A375 (cell line): ENCODE data around the gene TUBA4B. TPM values are rescaled to one million over a fixed set of nuclear protein-coding genes. Genes with fewer than 3 reads are reported as not detected.

Experiments used
- small RNA-seq: library from RNA; depleted of rRNA; stranded (forward); fragments of <200 nt; gene quantifications from one replicate; pipeline ENCODE3, GENCODE V24; 2014
- total RNA-seq: library from RNA; depleted of rRNA; stranded (reverse); fragments of >200 nt; shearing (Covaris generic); gene quantifications from 2 replicates; pipeline ENCODE4 v1.2.3, GENCODE V29; 2014; rRNA removed

Gene TUBA4B
- not detected in 2 replicates for total RNA-seq

GRCh38 chr2:219252900-219253752, at the start of gene TUBA4B:
TSS of gene TUBA4B (plus strand) at chr2:219253243. CDS start at chr2:219253408, 165 bp downstream.

GRCh38 chr2:219206328-219207133, 46.5 kb upstream of the TUBA4B start, which contains the start of gene ZFAND2B:
TSS of gene ZFAND2B (plus strand) at chr2:219206782. CDS start at chr2:219206988, 206 bp downstream.

GRCh38 chr2:219218732-219219701, 34.0 kb upstream of the TUBA4B start, which contains the start of gene ABCB6:
TSS of gene ABCB6 (minus strand) at chr2:219218958. CDS start at chr2:219218673, 285 bp downstream.

GRCh38 chr2:219229305-219230058, 23.6 kb upstream of the TUBA4B start, which contains the start of the genes ANKZF1 and ATG9A:
TSS of gene ANKZF1 (plus strand) at chr2:219229806. CDS start at chr2:219230258, 452 bp downstream.
TSS of gene ATG9A (minus strand) at chr2:219229636. CDS start at chr2:219228024, 1,612 bp downstream.

GRCh38 chr2:219245148-219245898, 7.7 kb upstream of the TUBA4B start, which contains the start of the genes GLB1L and STK16:
TSS of gene GLB1L (minus strand) at chr2:219245444. CDS start at chr2:219243573, 1,871 bp downstream.
TSS of gene STK16 (plus strand) at chr2:219245479. CDS start at chr2:219246000, 521 bp downstream.

GRCh38 chr2:219253753-219254589, 928 bp downstream of the TUBA4B start, which contains the start of gene TUBA4A:
TSS of gene TUBA4A (minus strand) at chr2:219253918. CDS start at chr2:219253858, 60 bp downstream.

GRCh38 chr2:219279151-219279915, 26.3 kb downstream of the TUBA4B start, which contains the start of gene DNAJB2:
TSS of gene DNAJB2 (plus strand) at chr2:219279366. CDS start at chr2:219279834, 468 bp downstream.

GRCh38 chr2:219309278-219309677, 56.2 kb downstream of the TUBA4B start, which contains the start of gene PTPRN:
TSS of gene PTPRN (minus strand) at chr2:219309401. CDS start at chr2:219309332, 69 bp downstream.

Small RNAs within 50 kb of the gene (small RNA-seq; reads per million reads assigned to genes)
- gene MIR153-1, result not detected

Other genes with a start within 250 kb of the TUBA4B start
- 0.08 TPM in 1 of 2 replicates, not detected in the other for gene CFAP65, start 211.7 kb upstream of the TUBA4B start, total RNA-seq
- gene IHH, start 192.3 kb upstream of the TUBA4B start, total RNA-seq, result not detected in 2 replicates
- 9.2 and 12.6 TPM in 2 replicates for gene NHEJ1, start 92.4 kb upstream of the TUBA4B start, total RNA-seq
- gene SLC23A3, start 83.2 kb upstream of the TUBA4B start, total RNA-seq, result 0.19 and 0.42 TPM in 2 replicates
- 21.7 and 25.0 TPM in 2 replicates for gene CNPPD1, start 76.3 kb upstream of the TUBA4B start, total RNA-seq
- 22.8 and 23.2 TPM in 2 replicates for gene RETREG2, start 75.0 kb upstream of the TUBA4B start, total RNA-seq
- gene ZFAND2B, start 46.5 kb upstream of the TUBA4B start, total RNA-seq, result 17.7 and 22.0 TPM in 2 replicates
- gene ABCB6, start 34.3 kb upstream of the TUBA4B start, total RNA-seq, result 24.7 and 25.5 TPM in 2 replicates
- 38.7 and 42.7 TPM in 2 replicates for gene ATG9A, start 23.6 kb upstream of the TUBA4B start, total RNA-seq
- 33.5 and 40.4 TPM in 2 replicates for gene ANKZF1, start 23.4 kb upstream of the TUBA4B start, total RNA-seq
- 10.8 and 14.0 TPM in 2 replicates for gene GLB1L, start 7.8 kb upstream of the TUBA4B start, total RNA-seq
- 10.3 and 12.0 TPM in 2 replicates for gene STK16, start 7.8 kb upstream of the TUBA4B start, total RNA-seq
- gene TUBA4A, start 675 bp downstream of the TUBA4B start, total RNA-seq, result 0.11 and 0.75 TPM in 2 replicates
- gene DNAJB2, start 26.1 kb downstream of the TUBA4B start, total RNA-seq, result 14.3 and 22.2 TPM in 2 replicates
- 2.8 and 3.5 TPM in 2 replicates for gene PTPRN, start 56.2 kb downstream of the TUBA4B start, total RNA-seq
- gene RESP18, start 79.5 kb downstream of the TUBA4B start, total RNA-seq, result not detected in 2 replicates
- gene DNPEP, start 134.7 kb downstream of the TUBA4B start, total RNA-seq, result 33.4 and 47.8 TPM in 2 replicates
- gene DES, start 165.1 kb downstream of the TUBA4B start, total RNA-seq, result not detected in 2 replicates
- gene SPEG, start 181.6 kb downstream of the TUBA4B start, total RNA-seq, result 8.8 and 14.3 TPM in 2 replicates
- gene GMPPA, start 245.6 kb downstream of the TUBA4B start, total RNA-seq, result 21.9 and 27.4 TPM in 2 replicates